ENCODE measurements around the gene NAV2. TPM values are rescaled to one million over a fixed set of nuclear protein-coding genes. Genes with fewer than 3 reads are reported as not detected.

Gene NAV2
- total RNA-seq, 1 donor from 2014 or later: 9.6 TPM

DNA sequence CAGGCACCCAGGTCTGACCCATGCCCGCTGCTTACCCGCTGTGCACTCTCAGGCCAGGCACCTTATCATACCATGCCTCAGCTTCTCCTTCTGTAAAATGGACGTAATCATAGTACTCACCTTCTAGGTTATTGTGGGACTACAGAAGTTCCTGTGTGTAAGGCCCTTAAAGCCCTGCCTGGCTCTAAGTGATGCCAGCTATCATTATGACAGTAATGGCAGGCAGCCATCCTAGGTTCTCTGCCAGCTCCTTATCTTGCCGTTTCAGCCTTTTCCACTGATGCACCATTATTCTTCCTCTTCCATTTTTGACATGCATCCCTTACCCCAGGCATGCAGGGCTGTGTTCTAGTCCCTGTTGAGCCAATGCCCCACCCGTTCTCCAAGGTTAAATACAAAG lies 389.8 kb downstream of the NAV2 start:
- Histone ChIP-seq H4K20me1 (ENCODE audit: low read depth) (no peaks in the 10 kb centered on the region), H3K27me3 (no peaks in the 10 kb centered on the region), H3K9me3 (ENCODE audit: low read depth) (no peaks in the 10 kb centered on the region), H3F3A (ENCODE audit: low read depth) (no peaks in the 10 kb centered on the region), H3K9ac (no peak overlapping the region), H3K4me2 (no peak overlapping the region), H3K4me1 (no peaks in the 10 kb centered on the region), H2AFZ (replicated peaks) (no peak overlapping the region), H3K4me3 (no peak overlapping the region), H3K36me3 (no peaks in the 10 kb centered on the region), H3K79me2 (ENCODE audit: low read depth) (no peaks in the 10 kb centered on the region), H3K27ac (no peak overlapping the region)
- H3K27ac Mint-ChIP-seq: no peak overlapping the region
- H3K9me3 Mint-ChIP-seq: no peaks in the 10 kb centered on the region
- H3K27me3 Mint-ChIP-seq (ENCODE audit: insufficient read depth, low read depth): peaks cover 9% of the 10 kb centered on the region
- peaks cover 38% of the 10 kb centered on the region for H3K36me3 Mint-ChIP-seq
- TF ChIP-seq EZH2phosphoT487 (IDR thresholded peaks at IDR 0.05): no peak
- no peak for DNase-seq (ENCODE audit: low spot score)
- H3K4me1 Mint-ChIP-seq: no peaks in the 10 kb centered on the region
- no peak overlapping the region for H3K4me3 Mint-ChIP-seq

DNA sequence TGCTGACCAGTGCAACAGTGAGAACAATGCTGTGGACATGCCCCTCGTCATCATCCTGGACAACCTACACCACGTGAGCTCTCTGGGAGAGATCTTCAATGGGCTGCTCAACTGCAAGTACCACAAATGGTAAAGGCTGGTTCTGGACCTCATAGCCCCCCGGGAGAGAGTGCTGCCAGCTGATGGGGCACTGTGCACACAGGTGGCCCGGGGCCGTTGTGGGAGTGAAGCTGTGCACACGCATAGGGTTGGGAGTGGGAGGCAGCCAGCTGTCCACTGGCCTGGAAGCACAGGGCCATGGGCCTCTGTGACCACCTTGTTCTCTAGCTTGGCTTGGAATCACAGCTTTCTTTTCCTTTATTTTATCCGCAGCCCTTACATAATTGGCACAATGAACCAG lies 390.6 kb downstream of the NAV2 start:
- peaks cover 38% of the 10 kb centered on the region for H3K36me3 Mint-ChIP-seq
- peaks cover 9% of the 10 kb centered on the region for H3K27me3 Mint-ChIP-seq (ENCODE audit: insufficient read depth, low read depth)
- H3K9me3 Mint-ChIP-seq: no peaks in the 10 kb centered on the region
- Histone ChIP-seq H3K27me3 (no peaks in the 10 kb centered on the region), H3K9ac (no peak overlapping the region), H3K4me3 (no peak overlapping the region), H3K4me2 (no peak overlapping the region), H3K9me3 (ENCODE audit: low read depth) (no peaks in the 10 kb centered on the region), H3K4me1 (no peaks in the 10 kb centered on the region), H3K27ac (no peak overlapping the region), H4K20me1 (ENCODE audit: low read depth) (no peaks in the 10 kb centered on the region), H3K36me3 (no peaks in the 10 kb centered on the region), H3K79me2 (ENCODE audit: low read depth) (no peaks in the 10 kb centered on the region), H3F3A (ENCODE audit: low read depth) (no peaks in the 10 kb centered on the region), H2AFZ (replicated peaks) (no peak overlapping the region)
- no peaks in the 10 kb centered on the region for H3K4me1 Mint-ChIP-seq
- H3K4me3 Mint-ChIP-seq: no peak overlapping the region
- no peak overlapping the region for H3K27ac Mint-ChIP-seq
- TF ChIP-seq EZH2phosphoT487 (IDR thresholded peaks at IDR 0.05): no peak
- no peak for TF ChIP-seq EZH2 (IDR thresholded peaks at IDR 0.05)
- TF ChIP-seq, protein P1, sequence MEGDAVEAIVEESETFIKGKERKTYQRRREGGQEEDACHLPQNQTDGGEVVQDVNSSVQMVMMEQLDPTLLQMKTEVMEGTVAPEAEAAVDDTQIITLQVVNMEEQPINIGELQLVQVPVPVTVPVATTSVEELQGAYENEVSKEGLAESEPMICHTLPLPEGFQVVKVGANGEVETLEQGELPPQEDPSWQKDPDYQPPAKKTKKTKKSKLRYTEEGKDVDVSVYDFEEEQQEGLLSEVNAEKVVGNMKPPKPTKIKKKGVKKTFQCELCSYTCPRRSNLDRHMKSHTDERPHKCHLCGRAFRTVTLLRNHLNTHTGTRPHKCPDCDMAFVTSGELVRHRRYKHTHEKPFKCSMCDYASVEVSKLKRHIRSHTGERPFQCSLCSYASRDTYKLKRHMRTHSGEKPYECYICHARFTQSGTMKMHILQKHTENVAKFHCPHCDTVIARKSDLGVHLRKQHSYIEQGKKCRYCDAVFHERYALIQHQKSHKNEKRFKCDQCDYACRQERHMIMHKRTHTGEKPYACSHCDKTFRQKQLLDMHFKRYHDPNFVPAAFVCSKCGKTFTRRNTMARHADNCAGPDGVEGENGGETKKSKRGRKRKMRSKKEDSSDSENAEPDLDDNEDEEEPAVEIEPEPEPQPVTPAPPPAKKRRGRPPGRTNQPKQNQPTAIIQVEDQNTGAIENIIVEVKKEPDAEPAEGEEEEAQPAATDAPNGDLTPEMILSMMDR (IDR thresholded peaks at IDR 0.05): no peak
- DNase-seq (ENCODE audit: low spot score): no peak

GRCh38 chr11:20105427-20105826 lies 392.8 kb downstream of the NAV2 start:
- Histone ChIP-seq H3F3A (ENCODE audit: low read depth) (no peaks in the 10 kb centered on the region), H3K36me3 (no peaks in the 10 kb centered on the region), H4K20me1 (ENCODE audit: low read depth) (peaks cover 1% of the 10 kb centered on the region), H3K4me2 (no peak overlapping the region), H3K4me3 (no peak overlapping the region), H3K27me3 (no peaks in the 10 kb centered on the region), H3K79me2 (ENCODE audit: low read depth) (no peaks in the 10 kb centered on the region), H3K27ac (no peak overlapping the region), H3K9ac (no peak overlapping the region), H3K9me3 (ENCODE audit: low read depth) (no peaks in the 10 kb centered on the region), H3K4me1 (no peaks in the 10 kb centered on the region), H2AFZ (replicated peaks) (no peak overlapping the region)
- DNase-seq (ENCODE audit: low spot score): no peak
- peaks cover 5% of the 10 kb centered on the region for H3K27me3 Mint-ChIP-seq (ENCODE audit: insufficient read depth, low read depth)
- no peak overlapping the region for H3K4me3 Mint-ChIP-seq
- no peaks in the 10 kb centered on the region for H3K4me1 Mint-ChIP-seq
- peaks cover 36% of the 10 kb centered on the region for H3K36me3 Mint-ChIP-seq
- no peak for TF ChIP-seq EZH2phosphoT487 (IDR thresholded peaks at IDR 0.05)
- no peak for TF ChIP-seq EZH2 (IDR thresholded peaks at IDR 0.05)
- TF ChIP-seq, protein P1 (IDR thresholded peaks at IDR 0.05): no peak
- H3K9me3 Mint-ChIP-seq: no peaks in the 10 kb centered on the region
- no peak overlapping the region for H3K27ac Mint-ChIP-seq

GRCh38 chr11:20109731-20110445 lies 397.3 kb downstream of the NAV2 start:
- Histone ChIP-seq H3K36me3 (no peaks in the 10 kb centered on the region), H3K27ac (no peak overlapping the region), H3K9ac (no peak overlapping the region), H3K27me3 (no peaks in the 10 kb centered on the region), H4K20me1 (ENCODE audit: low read depth) (peaks cover 5% of the 10 kb centered on the region), H3K4me1 (no peaks in the 10 kb centered on the region), H3K9me3 (ENCODE audit: low read depth) (no peaks in the 10 kb centered on the region), H3F3A (ENCODE audit: low read depth) (no peaks in the 10 kb centered on the region), H3K4me2 (no peak overlapping the region), H3K79me2 (ENCODE audit: low read depth) (no peaks in the 10 kb centered on the region), H2AFZ (replicated peaks) (no peak overlapping the region), H3K4me3 (no peak overlapping the region)
- Mint-ChIP-seq H3K4me1 (peaks cover 5% of the 10 kb centered on the region), H3K36me3 (peaks cover 15% of the 10 kb centered on the region), H3K27ac (no peak overlapping the region), H3K27me3 (ENCODE audit: insufficient read depth, low read depth) (peaks cover 2% of the 10 kb centered on the region), H3K9me3 (no peaks in the 10 kb centered on the region), H3K4me3 (no peak overlapping the region)
- no peak for DNase-seq (ENCODE audit: low spot score)
- TF ChIP-seq, protein P1 (IDR thresholded peaks at IDR 0.05): no peak
- TF ChIP-seq EZH2 (IDR thresholded peaks at IDR 0.05) (no peak), EZH2phosphoT487 (IDR thresholded peaks at IDR 0.05) (no peak)

Data from neural progenitor cell (in vitro differentiated cells).